Endothelial cell of umbilical vein (primary cell): ENCODE results near the gene CDC42EP4. TPM values are rescaled to one million over a fixed set of nuclear protein-coding genes. Genes with fewer than 3 reads are reported as not detected.

Experiments used
- BruUV-seq: library from RNA; stranded (reverse); fragments of 400-500 nt; replicated peaks from 2 replicates; lab custom pipeline; 2021; lab: Mats Ljungman, UMichigan
- CTCF ChIA-PET: fragments of 300-600, 350-600 bp; sonication (Branson Sonifier 250); formaldehyde crosslinking; loops from one replicate; lab custom pipeline; 2021; ENCODE audit warnings: antibody characterized with exemption, inconsistent platforms; lab: Charles Lee
- POLR2A ChIA-PET: fragments of 300-600, 350-600 bp; sonication (Branson Sonifier 250); formaldehyde crosslinking; loops from one replicate; lab custom pipeline; 2021; ENCODE audit warnings: antibody characterized with exemption, inconsistent platforms; lab: Charles Lee
- DNase-seq: peaks from one replicate; pipeline ENCODE4 v3.0.0-alpha.2; 2011; ENCODE audit warnings: low read depth, low spot score
- FAIRE-seq: peaks from 2 replicates; lab custom pipeline; 2011; peaks lifted over from hg19 to GRCh38; lab: Jason Lieb, UNC
- H2AFZ ChIP-seq: 2 replicates; pipeline ENCODE4 v1.6.0; 2012; ENCODE audit warnings: low read depth, low read length, control low read depth, inconsistent platforms
- H3K27ac ChIP-seq: 2 replicates; pipeline ENCODE4 v1.5.1; 2011; ENCODE audit warnings: low read depth, mild to moderate bottlenecking, control low read depth, low read length, moderate library complexity; ENCODE audit not compliant: insufficient read depth
- H3K27me3 ChIP-seq, 2 experiments: 2 replicates each; pipeline versions ENCODE4 v1.6.0 to v1.6.1; 2011; ENCODE audit warnings: low read length in 2 of 2, mixed read lengths in 1 of 2; ENCODE audit not compliant: control insufficient read depth in 2 of 2, insufficient read depth in 2 of 2
- H3K36me3 ChIP-seq, 2 experiments: 2 replicates in 1 of 2; 3 replicates in 1 of 2; pipeline ENCODE4 v1.5.1; 2011; ENCODE audit warnings: low read length in 2 of 2, mild to moderate bottlenecking in 1 of 2, moderate library complexity in 1 of 2; ENCODE audit not compliant: control insufficient read depth in 2 of 2, insufficient read depth in 2 of 2; ENCODE audit errors: extremely low read depth in 1 of 2
- H3K4me1 ChIP-seq: 3 replicates; pipeline ENCODE4 v1.5.1; 2011; ENCODE audit warnings: mild to moderate bottlenecking, low read length; ENCODE audit not compliant: control insufficient read depth, insufficient read depth; ENCODE audit errors: extremely low read depth
- H3K4me2 ChIP-seq: 2 replicates; pipeline ENCODE4 v1.6.1; 2011; ENCODE audit warnings: low read length, control low read depth, mixed read lengths; ENCODE audit not compliant: insufficient read depth
- H3K4me3 ChIP-seq, 3 experiments: fragments of 200-600 bp in 1 of 3; sonication (generic), shearing (Covaris generic) in 1 of 3; replicated peaks in 1 of 3; 2 replicates each; pipeline ENCODE4 v1.5.1; 2011 to 2016; ENCODE audit warnings: control low read depth in 3 of 3, low read length in 3 of 3, mild to moderate bottlenecking in 2 of 3, inconsistent platforms in 1 of 3, low read depth in 1 of 3, moderate library complexity in 1 of 3; ENCODE audit not compliant: insufficient read depth in 1 of 3
- H3K79me2 ChIP-seq: 2 replicates; pipeline ENCODE4 v1.6.0; 2012; ENCODE audit warnings: low read length, inconsistent platforms; ENCODE audit not compliant: control insufficient read depth, insufficient read depth
- H3K9ac ChIP-seq: replicated peaks from 2 replicates; pipeline ENCODE3; 2011; ENCODE audit warnings: low read length, control low read depth; ENCODE audit not compliant: insufficient read depth; ENCODE audit errors: extremely low read depth
- H3K9me1 ChIP-seq: replicated peaks from 3 replicates; pipeline ENCODE4 v1.6.0; 2011; ENCODE audit warnings: mild to moderate bottlenecking, low read length; ENCODE audit not compliant: control insufficient read depth, insufficient read depth; ENCODE audit errors: extremely low read depth
- H3K9me3 ChIP-seq: replicated peaks from 2 replicates; pipeline ENCODE4 v1.5.1; 2012; ENCODE audit warnings: low read length, inconsistent platforms; ENCODE audit not compliant: control insufficient read depth, insufficient read depth
- H4K20me1 ChIP-seq: replicated peaks from 2 replicates; pipeline ENCODE3; 2011; ENCODE audit warnings: mild to moderate bottlenecking, low read length; ENCODE audit not compliant: control insufficient read depth, insufficient read depth; ENCODE audit errors: extremely low read depth
- EZH2 ChIP-seq: IDR thresholded peaks from 2 replicates; pipeline ENCODE4 v1.6.1; 2012; ENCODE audit warnings: borderline replicate concordance, low read depth, mild to moderate bottlenecking, moderate library complexity, low read length, inconsistent platforms; ENCODE audit not compliant: severe bottlenecking
- FOS ChIP-seq: IDR thresholded peaks from 2 replicates; pipeline ENCODE4 v1.6.1; 2011; ENCODE audit warnings: mild to moderate bottlenecking, low read length, moderate library complexity, borderline replicate concordance; ENCODE audit not compliant: insufficient read depth
- GATA2 ChIP-seq: IDR thresholded peaks from 2 replicates; pipeline ENCODE4 v1.7.0; 2011; ENCODE audit warnings: low read depth, mild to moderate bottlenecking, moderate library complexity, mixed read lengths, low read length; ENCODE audit not compliant: insufficient read length, insufficient read depth
- JUN ChIP-seq: IDR thresholded peaks from 2 replicates; pipeline ENCODE4 v1.6.1; 2011; ENCODE audit warnings: borderline replicate concordance, low read depth; ENCODE audit not compliant: insufficient read length, insufficient read depth
- MYC ChIP-seq: IDR thresholded peaks from one replicate; pipeline ENCODE4 v1.6.1; 2011; ENCODE audit warnings: mild to moderate bottlenecking, low read depth, low read length
- POLR2A ChIP-seq: IDR thresholded peaks from 2 replicates; pipeline ENCODE4 v1.6.1; 2012; ENCODE audit warnings: low read depth, mild to moderate bottlenecking, control low read depth, low read length
- POLR2AphosphoS5 ChIP-seq: IDR thresholded peaks from 2 replicates; pipeline ENCODE4 v1.6.1; 2012; ENCODE audit warnings: low read depth, mild to moderate bottlenecking, control low read depth, low read length, moderate library complexity; ENCODE audit not compliant: insufficient read depth
- dilution Hi-C: fragments of 300-500 bp; cut with MboI; formaldehyde crosslinking; loops from one replicate; pipeline ENCODE4 v1.15.0; 2019; ENCODE audit warnings: low sequenced_read_pairs; ENCODE audit not compliant: extremely low pct_ligation_motif_present
- intact Hi-C: fragments of 100-400 bp; cut with micrococcal nuclease; formaldehyde crosslinking; loops from one replicate; pipeline ENCODE4 v1.10.0; 2022
- polyA plus RNA-seq, 4 experiments: library from polyadenylated mRNA; depleted of rRNA in 3 of 4; stranded (reverse) in 3 of 4; unstranded in 1 of 4; fragments of >200 nt; gene quantifications; 2 replicates each; pipeline versions ENCODE4 v1.2.1 to v1.2.3, GENCODE V29; 2011 to 2012; ENCODE audit warnings: missing spikeins in 1 of 4
- total RNA-seq: library from RNA; stranded (reverse); gene quantifications from 2 replicates; pipeline ENCODE4 v1.2.3, GENCODE V29; 2021
- TF ChIP-seq, protein P1 (sequence below), 2 donors: IDR thresholded peaks; 1 replicate in 1 of 2; 2 replicates in 1 of 2; pipeline ENCODE4 v1.5.1; 2011; ENCODE audit warnings: low read length in 2 of 2, mild to moderate bottlenecking in 2 of 2, moderate library complexity in 2 of 2, control low read depth in 1 of 2, inconsistent platforms in 1 of 2, low read depth in 1 of 2; ENCODE audit not compliant: insufficient read depth in 1 of 2; ENCODE audit errors: extremely low read depth in 1 of 2
- TF ChIP-seq, protein P2 (sequence below): IDR thresholded peaks from 2 replicates; pipeline ENCODE4 v1.6.1; 2011; ENCODE audit not compliant: insufficient read depth, insufficient read length

The CDC42EP4 gene
- total and polyA plus RNA-seq, 2 donors (not counting 3 experiments of a cell fraction or from before 2014, with no cell fraction given), result 11.4 to 19.6 TPM

DNA sequence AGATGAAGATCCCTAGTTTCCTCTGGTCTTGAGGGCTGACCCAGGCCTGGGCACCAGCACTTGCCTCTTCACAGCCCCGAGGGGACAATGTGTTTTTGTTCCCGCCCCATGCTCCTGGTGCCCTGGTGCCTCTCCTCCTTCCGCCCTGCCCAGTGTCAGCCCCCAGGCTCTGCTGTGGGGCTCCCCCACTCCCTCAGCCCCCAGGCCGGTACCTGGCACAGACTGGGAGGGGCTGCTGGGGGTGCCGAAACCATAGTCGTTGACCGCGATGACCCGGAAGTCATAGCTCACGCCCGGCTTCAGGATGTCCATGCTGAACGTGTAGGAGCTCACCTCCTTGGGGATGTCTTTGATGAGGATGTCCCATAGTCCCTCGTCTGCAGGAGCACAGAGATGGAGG is 40.5 kb upstream of the CDC42EP4 start:
- POLR2A ChIA-PET, result no interaction called here
- intact Hi-C loops, result no loop called here
- Histone ChIP-seq H3K9ac (no peak overlapping the region), H3K27me3 (no peaks in the 10 kb centered on the region), H3K4me3 (no peak overlapping the region), H3K9me3 (no peaks in the 10 kb centered on the region), H3K4me1 (no peaks in the 10 kb centered on the region), H2AFZ (no peak overlapping the region), H3K36me3 (no peaks in the 10 kb centered on the region), H3K79me2 (no peaks in the 10 kb centered on the region), H4K20me1 (no peaks in the 10 kb centered on the region), H3K9me1 (no peaks in the 10 kb centered on the region), H3K4me2 (no peak overlapping the region), H3K27ac (no peak overlapping the region)
- DNase-seq, result no peak
- no TSS peak for BruUV-seq
- TF ChIP-seq POLR2A (no peak), GATA2 (no peak), MYC (no peak), FOS (no peak), EZH2 (no peak), POLR2AphosphoS5 (no peak), JUN (no peak)
- TF ChIP-seq, protein P1, sequence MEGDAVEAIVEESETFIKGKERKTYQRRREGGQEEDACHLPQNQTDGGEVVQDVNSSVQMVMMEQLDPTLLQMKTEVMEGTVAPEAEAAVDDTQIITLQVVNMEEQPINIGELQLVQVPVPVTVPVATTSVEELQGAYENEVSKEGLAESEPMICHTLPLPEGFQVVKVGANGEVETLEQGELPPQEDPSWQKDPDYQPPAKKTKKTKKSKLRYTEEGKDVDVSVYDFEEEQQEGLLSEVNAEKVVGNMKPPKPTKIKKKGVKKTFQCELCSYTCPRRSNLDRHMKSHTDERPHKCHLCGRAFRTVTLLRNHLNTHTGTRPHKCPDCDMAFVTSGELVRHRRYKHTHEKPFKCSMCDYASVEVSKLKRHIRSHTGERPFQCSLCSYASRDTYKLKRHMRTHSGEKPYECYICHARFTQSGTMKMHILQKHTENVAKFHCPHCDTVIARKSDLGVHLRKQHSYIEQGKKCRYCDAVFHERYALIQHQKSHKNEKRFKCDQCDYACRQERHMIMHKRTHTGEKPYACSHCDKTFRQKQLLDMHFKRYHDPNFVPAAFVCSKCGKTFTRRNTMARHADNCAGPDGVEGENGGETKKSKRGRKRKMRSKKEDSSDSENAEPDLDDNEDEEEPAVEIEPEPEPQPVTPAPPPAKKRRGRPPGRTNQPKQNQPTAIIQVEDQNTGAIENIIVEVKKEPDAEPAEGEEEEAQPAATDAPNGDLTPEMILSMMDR (IDR thresholded peaks at IDR 0.05; ENCODE audit: extremely low read depth in 1 of 2, insufficient read depth in 1 of 2, low read depth in 1 of 2, low read length in 2 of 2), result no peak
- TF ChIP-seq, protein P2, sequence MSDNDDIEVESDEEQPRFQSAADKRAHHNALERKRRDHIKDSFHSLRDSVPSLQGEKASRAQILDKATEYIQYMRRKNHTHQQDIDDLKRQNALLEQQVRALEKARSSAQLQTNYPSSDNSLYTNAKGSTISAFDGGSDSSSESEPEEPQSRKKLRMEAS, result no peak
- CTCF ChIA-PET, result interaction anchor here (1.0 to 1.2 kb wide), 2 partner anchors 9 to 98 kb away, joined by 3 read pairs; no protein-coding TSS in a partner anchor
- FAIRE-seq, result no peak
- dilution Hi-C loops, result no loop called here
